K562 (cell line): ENCODE measurements around the gene DCTN1. TPM values are rescaled to one million over a fixed set of nuclear protein-coding genes. Genes with fewer than 3 reads are reported as not detected.

Experiments used
- ATAC-seq: fragments of 200-7000 bp; cut with Tn5 transposase; 3 replicates; pipeline ENCODE4 v1.9.1; 2020; ENCODE audit warnings: moderate library complexity
- BruUV-seq: library from RNA; stranded (reverse); fragments of 400-500 nt; replicated peaks from 2 replicates; lab custom pipeline; 2021; lab: Mats Ljungman, UMichigan
- CTCF ChIA-PET: fragments of 300-600 bp; formaldehyde crosslinking; extraction: SDS; loops from one replicate; lab custom pipeline; 2021; ENCODE audit warnings: low intra/inter-chr PET ratio; lab: Yijun Ruan, JAX
- POLR2A ChIA-PET: fragments of 300-600, 350-650 bp; sonication (Branson Sonifier 250); formaldehyde crosslinking; extraction: SDS; loops from one replicate; lab custom pipeline; 2021; ENCODE audit warnings: antibody characterized with exemption, inconsistent platforms; lab: Yijun Ruan, JAX
- DNase-seq, 4 experiments: peaks; one replicate each; pipeline versions ENCODE4 v3.0.0 to v3.0.0-alpha.2; 2011 to 2018; ENCODE audit warnings: low spot score in 3 of 4, mixed read lengths in 3 of 4; ENCODE audit errors: extremely low read depth in 1 of 4
- FAIRE-seq: peaks from 2 replicates; lab custom pipeline; 2011; peaks lifted over from hg19 to GRCh38; lab: Jason Lieb, UNC
- H2AFZ ChIP-seq: 2 replicates; pipeline ENCODE4 v1.6.0; 2011; ENCODE audit warnings: low read depth, low read length, control low read depth, inconsistent platforms
- H3K27ac ChIP-seq: fragments of 200-600 bp; 3 replicates; pipeline ENCODE4 v1.8.0; 2011; ENCODE audit warnings: low read depth, mild to moderate bottlenecking, control low read depth, inconsistent platforms, low read length, moderate library complexity, mixed read lengths; ENCODE audit errors: extremely low read depth
- H3K27me3 ChIP-seq, 2 experiments: fragments of 300-600 bp in 1 of 2; 2 replicates in 1 of 2; 3 replicates in 1 of 2; pipeline versions ENCODE4 v1.6.0 to v1.8.0; 2011; ENCODE audit warnings: inconsistent platforms in 2 of 2, low read length in 2 of 2, mild to moderate bottlenecking in 1 of 2, mixed read lengths in 1 of 2, moderate library complexity in 1 of 2; ENCODE audit not compliant: control insufficient read depth in 2 of 2, insufficient read depth in 2 of 2
- H3K36me3 ChIP-seq: fragments of 300-600 bp; 3 replicates; pipeline ENCODE4 v1.8.0; 2011; ENCODE audit warnings: mild to moderate bottlenecking, low read length, inconsistent platforms; ENCODE audit not compliant: control insufficient read depth, insufficient read depth
- H3K4me1 ChIP-seq, 2 experiments: fragments of 200-600 bp in 1 of 2; replicated peaks in 1 of 2; 2 replicates in 1 of 2; 3 replicates in 1 of 2; pipeline versions ENCODE4 v1.5.1 to v1.8.0; 2011; ENCODE audit warnings: inconsistent platforms in 2 of 2, low read length in 2 of 2, mild to moderate bottlenecking in 1 of 2, mixed read lengths in 1 of 2, moderate library complexity in 1 of 2; ENCODE audit not compliant: control insufficient read depth in 2 of 2, insufficient read depth in 2 of 2
- H3K4me2 ChIP-seq: 2 replicates; pipeline ENCODE4 v1.6.1; 2011; ENCODE audit warnings: low read length, control low read depth, inconsistent platforms, mixed read lengths; ENCODE audit not compliant: insufficient read depth
- H3K4me3 ChIP-seq: fragments of 200-600 bp; sonication (generic), shearing (Covaris generic); 2 replicates; pipeline ENCODE4 v1.5.1; 2016; ENCODE audit warnings: control low read depth, inconsistent platforms
- H3K79me2 ChIP-seq: fragments of 200-600 bp; 3 replicates; pipeline ENCODE4 v1.8.0; 2011; ENCODE audit warnings: low read length, inconsistent platforms; ENCODE audit not compliant: control insufficient read depth, insufficient read depth
- H3K9ac ChIP-seq, 2 experiments: 2 replicates each; pipeline versions ENCODE4 v1.6.0 to v1.6.1; 2011; ENCODE audit warnings: low read depth in 2 of 2, low read length in 2 of 2, control low read depth in 1 of 2, inconsistent platforms in 1 of 2, mild to moderate bottlenecking in 1 of 2, mixed read lengths in 1 of 2; ENCODE audit not compliant: insufficient read depth in 1 of 2
- H3K9me1 ChIP-seq: one replicate; pipeline ENCODE4 v1.6.0; 2011; ENCODE audit warnings: inconsistent platforms, mild to moderate bottlenecking, low read length, moderate library complexity; ENCODE audit not compliant: control insufficient read depth, insufficient read depth
- H3K9me3 ChIP-seq: replicated peaks from 2 replicates; pipeline ENCODE4 v1.5.1; 2011; ENCODE audit warnings: low read depth, low read length, inconsistent platforms; ENCODE audit not compliant: control insufficient read depth, insufficient read depth
- H4K20me1 ChIP-seq: replicated peaks from 2 replicates; pipeline ENCODE4 v1.6.1; 2011; ENCODE audit warnings: low read length, inconsistent platforms, mixed read lengths; ENCODE audit not compliant: control insufficient read depth, insufficient read depth
- CCAR2 ChIP-seq: fragments of 200-400 bp; formaldehyde crosslinking; IDR thresholded peaks from 2 replicates; pipeline ENCODE4 v1.6.1; 2017; ENCODE audit warnings: mild to moderate bottlenecking, low read depth, low read length
- ESRRA ChIP-seq: fragments of 450-650 bp; IDR thresholded peaks from 2 replicates; pipeline ENCODE4 v1.6.1; 2014; ENCODE audit warnings: low read depth, mild to moderate bottlenecking, moderate library complexity, borderline replicate concordance
- HDAC3 ChIP-seq: fragments of 450-650 bp; IDR thresholded peaks from 2 replicates; pipeline ENCODE4 v1.6.1; 2018; ENCODE audit warnings: borderline replicate concordance, mild to moderate bottlenecking, moderate library complexity; ENCODE audit not compliant: partially characterized antibody
- NFE2 ChIP-seq: IDR thresholded peaks from 2 replicates; pipeline ENCODE4 v1.6.1; 2014; ENCODE audit warnings: antibody characterized with exemption, low read depth
- POLR2AphosphoS2 ChIP-seq: IDR thresholded peaks from 2 replicates; pipeline ENCODE4 v1.6.1; 2012; ENCODE audit warnings: low read length, improper control_type of control experiment
- RFX7 ChIP-seq: fragments of 250-450 bp; sonication (Bioruptor Pico); IDR thresholded peaks from 2 replicates; pipeline ENCODE4 v1.5.1; 2021; ENCODE audit warnings: mild to moderate bottlenecking
- ZBTB1 ChIP-seq: sonication (generic); formaldehyde crosslinking; IDR thresholded peaks from 2 replicates; pipeline ENCODE4 v1.8.1; 2023; ENCODE audit warnings: missing genetic modification reagents, low read depth, mild to moderate bottlenecking, borderline replicate concordance
- ZFP1 ChIP-seq: fragments of 450-650 bp; formaldehyde crosslinking; IDR thresholded peaks from 2 replicates; pipeline ENCODE4 v1.4.0; 2020; ENCODE audit warnings: mild to moderate bottlenecking, mixed read lengths
- ZNF384 ChIP-seq: IDR thresholded peaks from 2 replicates; pipeline ENCODE4 v1.6.1; 2012; ENCODE audit warnings: low read depth, low read length, improper control_type of control experiment
- WGBS: fragments of 100-300 bp; shearing (Covaris generic); methylation state at CpG from one replicate; pipeline ENCODE4 v1.1.6; 2016; ENCODE audit warnings: low coverage, mixed read lengths; ENCODE audit not compliant: insufficient coverage; ENCODE audit errors: missing lambda C conversion rate; 5-methylcytosine and 5-hydroxymethylcytosine counted together
- in situ Hi-C: fragments of 300-500 bp; cut with MboI; formaldehyde crosslinking; loops from 4 replicates; pipeline ENCODE4 v1.15.0; 2018; ENCODE audit warnings: inconsistent platforms, mixed read lengths
- intact Hi-C: fragments of 100-400 bp; cut with micrococcal nuclease; formaldehyde crosslinking; loops from 2 replicates; pipeline ENCODE4 v1.14.2; 2022
- polyA plus RNA-seq, 8 experiments: library from polyadenylated mRNA; depleted of rRNA in 4 of 8; stranded (reverse) in 5 of 8; unstranded in 3 of 8; fragments of >200 nt; fragmentation: Nextera tagmentation in 2 of 8; fragmentation: Illumina TruSeq in 1 of 8; extraction: Ambion mirVana in 2 of 8; extraction: Trizol in 1 of 8; gene quantifications; 2 replicates each; pipeline versions ENCODE4 v1.2.1 to v1.2.3, GENCODE V29; 2011 to 2014; ENCODE audit warnings: inconsistent platforms in 1 of 8, missing spikeins in 1 of 8
- total RNA-seq, 7 experiments: library from RNA; depleted of rRNA in 6 of 7; stranded (reverse); fragments of >200 nt in 6 of 7; fragmentation: Illumina TruSeq in 2 of 7; extraction: Trizol in 2 of 7; gene quantifications; 2 replicates each; pipeline versions ENCODE4 v1.2.1 to v1.2.3, GENCODE V29; 2011 to 2021; ENCODE audit warnings: low replicate concordance in 1 of 7
- TF ChIP-seq, protein P1 (sequence below): fragments of 450-650 bp; IDR thresholded peaks from 2 replicates; pipeline ENCODE4 v1.6.1; 2016; ENCODE audit warnings: antibody characterized with exemption
- TF ChIP-seq, protein P2 (sequence below): fragments of 450-650 bp; IDR thresholded peaks from 2 replicates; pipeline ENCODE4 v1.6.1; 2016; ENCODE audit warnings: borderline replicate concordance
- TF ChIP-seq, protein P3 (sequence below): sonication (generic); formaldehyde crosslinking; IDR thresholded peaks from 2 replicates; pipeline ENCODE4 v1.8.0; 2022; ENCODE audit warnings: mild to moderate bottlenecking, missing genetic modification reagents
- TF ChIP-seq, protein P4 (sequence below): fragments of 200-800 bp; sonication (Bioruptor generic); IDR thresholded peaks from 2 replicates; pipeline ENCODE4 v1.6.1; 2017; ENCODE audit warnings: missing genetic modification characterization, missing compliant biosample characterization
- TF ChIP-seq, protein P5 (sequence below): fragments of 250-450 bp; sonication (Bioruptor Pico); IDR thresholded peaks from 2 replicates; pipeline ENCODE4 v1.5.0; 2021; ENCODE audit warnings: mild to moderate bottlenecking, borderline replicate concordance

Gene DCTN1
- total and polyA plus RNA-seq, 9 of the 15 experiments (the other 6 are each of a cell fraction or from before 2014, with no cell fraction given), result 23.9 to 71.7 (median 45.0) TPM

DNA sequence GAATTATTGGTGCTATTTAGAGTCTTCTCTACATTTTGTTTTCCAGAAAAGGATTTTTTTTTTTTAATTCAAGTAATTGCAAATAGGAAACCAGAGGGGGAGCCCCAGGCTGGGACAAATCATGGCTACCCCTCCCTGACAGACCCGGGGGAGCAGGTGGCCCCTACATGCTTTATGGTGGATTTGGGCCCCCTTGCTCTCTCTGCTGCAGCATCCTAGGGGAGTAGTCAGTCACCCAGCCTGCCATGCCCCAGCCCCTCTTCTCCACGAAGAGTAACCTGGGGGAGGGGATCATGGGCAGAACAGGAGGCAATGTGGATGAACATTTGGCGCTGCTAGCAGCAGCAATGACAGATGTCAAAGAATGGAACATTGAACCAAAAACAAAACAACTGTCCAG, 36.7 kb upstream of the DCTN1 start:
- peaks cover 5 to 37% of the 10 kb centered on the region in 2 experiments; a peak in 3 of 5 replicates for H3K4me1 ChIP-seq
- intact Hi-C loops (loop anchor here (1.0 kb wide), 1 partner anchor 116 kb away; no protein-coding TSS in a partner anchor), in situ Hi-C loops (no loop called here)
- no peaks in the 10 kb centered on the region for H3K9me1 ChIP-seq
- H3K79me2 ChIP-seq, result no peaks in the 10 kb centered on the region
- H3K27ac ChIP-seq, result no peak overlapping the region
- no peaks in the 10 kb centered on the region for H3K36me3 ChIP-seq
- H3K27me3 ChIP-seq, result peaks cover 4 to 24% of the 10 kb centered on the region in 2 experiments; a peak in 4 of 5 replicates
- DNase-seq, result peak in 1 of 4 experiments; percentile 55
- ChIA-PET CTCF (interaction anchor here (0.6 kb wide), 1 partner anchor 58 kb away, joined by 3 read pairs; no protein-coding TSS in a partner anchor), POLR2A (no interaction called here)
- 14% methylated on average over 3 of the region's 3 CpGs for WGBS
- BruUV-seq, result no TSS peak
- peak; percentile 16; the same call in 1 of the 3 replicates for ATAC-seq
- H3K9ac ChIP-seq, result no peak overlapping the region
- H3K9me3 ChIP-seq, result no peaks in the 10 kb centered on the region
- H3K4me3 ChIP-seq, result no peak overlapping the region
- FAIRE-seq, result no peak
- no peak overlapping the region for H3K4me2 ChIP-seq
- no peaks in the 10 kb centered on the region for H4K20me1 ChIP-seq
- no peak overlapping the region for H2AFZ ChIP-seq
- TF ChIP-seq, protein P1, sequence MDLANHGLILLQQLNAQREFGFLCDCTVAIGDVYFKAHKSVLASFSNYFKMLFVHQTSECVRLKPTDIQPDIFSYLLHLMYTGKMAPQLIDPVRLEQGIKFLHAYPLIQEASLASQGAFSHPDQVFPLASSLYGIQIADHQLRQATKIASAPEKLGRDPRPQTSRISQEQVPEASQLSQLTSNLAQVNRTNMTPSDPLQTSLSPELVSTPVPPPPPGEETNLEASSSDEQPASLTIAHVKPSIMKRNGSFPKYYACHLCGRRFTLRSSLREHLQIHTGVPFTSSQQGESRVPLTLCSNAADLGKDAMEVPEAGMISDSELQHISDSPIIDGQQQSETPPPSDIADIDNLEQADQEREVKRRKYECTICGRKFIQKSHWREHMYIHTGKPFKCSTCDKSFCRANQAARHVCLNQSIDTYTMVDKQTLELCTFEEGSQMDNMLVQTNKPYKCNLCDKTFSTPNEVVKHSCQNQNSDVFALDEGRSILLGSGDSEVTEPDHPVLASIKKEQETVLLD, result no peak
- TF ChIP-seq RFX7 (CRISPR knock-in tag) (no peak), NFE2 (no peak), ZBTB1 (CRISPR knock-in tag) (no peak), POLR2AphosphoS2 (no peak), HDAC3 (no peak), ZFP1 (CRISPR knock-in tag) (no peak), ZNF384 (peak; percentile 66; the same call in 1 of the 2 replicates), CCAR2 (no peak), ESRRA (no peak)
- TF ChIP-seq, protein P2, sequence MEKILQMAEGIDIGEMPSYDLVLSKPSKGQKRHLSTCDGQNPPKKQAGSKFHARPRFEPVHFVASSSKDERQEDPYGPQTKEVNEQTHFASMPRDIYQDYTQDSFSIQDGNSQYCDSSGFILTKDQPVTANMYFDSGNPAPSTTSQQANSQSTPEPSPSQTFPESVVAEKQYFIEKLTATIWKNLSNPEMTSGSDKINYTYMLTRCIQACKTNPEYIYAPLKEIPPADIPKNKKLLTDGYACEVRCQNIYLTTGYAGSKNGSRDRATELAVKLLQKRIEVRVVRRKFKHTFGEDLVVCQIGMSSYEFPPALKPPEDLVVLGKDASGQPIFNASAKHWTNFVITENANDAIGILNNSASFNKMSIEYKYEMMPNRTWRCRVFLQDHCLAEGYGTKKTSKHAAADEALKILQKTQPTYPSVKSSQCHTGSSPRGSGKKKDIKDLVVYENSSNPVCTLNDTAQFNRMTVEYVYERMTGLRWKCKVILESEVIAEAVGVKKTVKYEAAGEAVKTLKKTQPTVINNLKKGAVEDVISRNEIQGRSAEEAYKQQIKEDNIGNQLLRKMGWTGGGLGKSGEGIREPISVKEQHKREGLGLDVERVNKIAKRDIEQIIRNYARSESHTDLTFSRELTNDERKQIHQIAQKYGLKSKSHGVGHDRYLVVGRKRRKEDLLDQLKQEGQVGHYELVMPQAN, result no peak
- TF ChIP-seq, protein P3, sequence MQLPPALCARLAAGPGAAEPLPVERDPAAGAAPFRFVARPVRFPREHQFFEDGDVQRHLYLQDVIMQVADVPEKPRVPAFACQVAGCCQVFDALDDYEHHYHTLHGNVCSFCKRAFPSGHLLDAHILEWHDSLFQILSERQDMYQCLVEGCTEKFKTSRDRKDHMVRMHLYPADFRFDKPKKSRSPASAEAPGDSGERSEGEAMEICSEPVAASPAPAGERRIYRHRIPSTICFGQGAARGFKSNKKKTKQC (CRISPR knock-in tag), result no peak
- TF ChIP-seq, protein P4, sequence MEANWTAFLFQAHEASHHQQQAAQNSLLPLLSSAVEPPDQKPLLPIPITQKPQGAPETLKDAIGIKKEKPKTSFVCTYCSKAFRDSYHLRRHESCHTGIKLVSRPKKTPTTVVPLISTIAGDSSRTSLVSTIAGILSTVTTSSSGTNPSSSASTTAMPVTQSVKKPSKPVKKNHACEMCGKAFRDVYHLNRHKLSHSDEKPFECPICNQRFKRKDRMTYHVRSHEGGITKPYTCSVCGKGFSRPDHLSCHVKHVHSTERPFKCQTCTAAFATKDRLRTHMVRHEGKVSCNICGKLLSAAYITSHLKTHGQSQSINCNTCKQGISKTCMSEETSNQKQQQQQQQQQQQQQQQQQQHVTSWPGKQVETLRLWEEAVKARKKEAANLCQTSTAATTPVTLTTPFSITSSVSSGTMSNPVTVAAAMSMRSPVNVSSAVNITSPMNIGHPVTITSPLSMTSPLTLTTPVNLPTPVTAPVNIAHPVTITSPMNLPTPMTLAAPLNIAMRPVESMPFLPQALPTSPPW (CRISPR knock-in tag), result peak; percentile 62
- TF ChIP-seq, protein P5, sequence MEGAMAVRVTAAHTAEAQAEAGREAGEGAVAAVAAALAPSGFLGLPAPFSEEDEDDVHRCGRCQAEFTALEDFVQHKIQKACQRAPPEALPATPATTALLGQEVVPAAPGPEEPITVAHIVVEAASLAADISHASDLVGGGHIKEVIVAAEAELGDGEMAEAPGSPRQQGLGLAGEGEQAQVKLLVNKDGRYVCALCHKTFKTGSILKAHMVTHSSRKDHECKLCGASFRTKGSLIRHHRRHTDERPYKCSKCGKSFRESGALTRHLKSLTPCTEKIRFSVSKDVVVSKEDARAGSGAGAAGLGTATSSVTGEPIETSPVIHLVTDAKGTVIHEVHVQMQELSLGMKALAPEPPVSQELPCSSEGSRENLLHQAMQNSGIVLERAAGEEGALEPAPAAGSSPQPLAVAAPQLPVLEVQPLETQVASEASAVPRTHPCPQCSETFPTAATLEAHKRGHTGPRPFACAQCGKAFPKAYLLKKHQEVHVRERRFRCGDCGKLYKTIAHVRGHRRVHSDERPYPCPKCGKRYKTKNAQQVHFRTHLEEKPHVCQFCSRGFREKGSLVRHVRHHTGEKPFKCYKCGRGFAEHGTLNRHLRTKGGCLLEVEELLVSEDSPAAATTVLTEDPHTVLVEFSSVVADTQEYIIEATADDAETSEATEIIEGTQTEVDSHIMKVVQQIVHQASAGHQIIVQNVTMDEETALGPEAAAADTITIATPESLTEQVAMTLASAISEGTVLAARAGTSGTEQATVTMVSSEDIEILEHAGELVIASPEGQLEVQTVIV (CRISPR knock-in tag), result no peak
